ENCODE measurements around the gene CCNG2.
"Not testable (repeated sequence)": the region's sequence is repeated elsewhere in the genome, so short reads cannot be mapped to it uniquely, and the experiment has no call there.

Gene CCNG2

GRCh38 chr4:77127215-77127614, 29.8 kb upstream of the CCNG2 start:
- Histone ChIP-seq H3K79me1 (ENCODE audit: low read length) (no peaks in the 10 kb centered on the region), H2BK15ac (replicated peaks; ENCODE audit: low read depth) (no peak overlapping the region), H4K5ac (ENCODE audit: low read length) (no peak overlapping the region), H3K4me2 (ENCODE audit: low read length) (no peak overlapping the region), H3K79me2 (ENCODE audit: control insufficient read depth, insufficient read depth, low read length) (no peaks in the 10 kb centered on the region), H3K27me3 (ENCODE audit: insufficient read depth, low read length, poor library complexity) (no peaks in the 10 kb centered on the region), H3K56ac (ENCODE audit: low read length) (no peak overlapping the region), H3K18ac (ENCODE audit: low read length) (no peak overlapping the region), H3K4me3 (ENCODE audit: low read length) (no peak overlapping the region), H2AK5ac (ENCODE audit: low read length) (no peak overlapping the region), H2BK120ac (ENCODE audit: low read depth, low read length) (no peak overlapping the region), H3K27ac (ENCODE audit: low read depth, low read length) (no peak overlapping the region), H2BK5ac (ENCODE audit: low read length) (no peak overlapping the region), H3K4ac (ENCODE audit: low read depth, low read length) (no peak overlapping the region), H3K23ac (ENCODE audit: low read length) (no peak overlapping the region), H3K36me3 (ENCODE audit: control insufficient read depth, insufficient read depth, low read length) (no peaks in the 10 kb centered on the region), H3K9ac (ENCODE audit: low read length) (no peak overlapping the region), H3K4me1 (ENCODE audit: control insufficient read depth, low read depth, low read length) (peaks cover 14% of the 10 kb centered on the region), H4K8ac (ENCODE audit: low read depth, low read length) (no peak overlapping the region)
- DNase-seq = no peak
- WGBS (ENCODE audit: extremely low coverage, insufficient coverage, low lambda C conversion rate) = no CpG with 5 or more reads among the region's 2 CpGs

- Histone ChIP-seq H3K79me2 (ENCODE audit: control insufficient read depth, insufficient read depth, low read length) (no peaks in the 10 kb centered on the region), H2BK120ac (ENCODE audit: low read depth, low read length) (peak overlapping the region; percentile 39), H3K4me1 (ENCODE audit: control insufficient read depth, low read depth, low read length) (peaks cover 11% of the 10 kb centered on the region), H3K56ac (ENCODE audit: low read length) (peak overlapping the region; percentile 47), H3K27ac (ENCODE audit: low read depth, low read length) (peak overlapping the region; percentile 4), H3K36me3 (ENCODE audit: control insufficient read depth, insufficient read depth, low read length) (no peaks in the 10 kb centered on the region), H2BK15ac (replicated peaks; ENCODE audit: low read depth) (no peak overlapping the region), H3K4me2 (ENCODE audit: low read length) (no peak overlapping the region), H3K27me3 (ENCODE audit: insufficient read depth, low read length, poor library complexity) (no peaks in the 10 kb centered on the region), H3K23ac (ENCODE audit: low read length) (no peak overlapping the region), H3K4me3 (ENCODE audit: low read length) (no peak overlapping the region), H3K9ac (ENCODE audit: low read length) (peak overlapping the region; percentile 20), H4K8ac (ENCODE audit: low read depth, low read length) (no peak overlapping the region), H3K4ac (ENCODE audit: low read depth, low read length) (no peak overlapping the region), H4K5ac (ENCODE audit: low read length) (no peak overlapping the region), H2AK5ac (ENCODE audit: low read length) (peak overlapping the region; percentile 1), H2BK5ac (ENCODE audit: low read length) (peak overlapping the region; percentile 15), H3K18ac (ENCODE audit: low read length) (no peak overlapping the region), H3K79me1 (ENCODE audit: low read length) (no peaks in the 10 kb centered on the region)
- peak; percentile 60 for DNase-seq
- WGBS (ENCODE audit: extremely low coverage, insufficient coverage, low lambda C conversion rate) = no CpG with 5 or more reads among the region's 11 CpGs
Observed at GRCh38 chr4:77127837-77128621, 29.0 kb upstream of the CCNG2 start.

GRCh38 chr4:77132652-77133312, 24.2 kb upstream of the CCNG2 start:
- peaks cover 4% of the 10 kb centered on the region for H3K4me1 ChIP-seq (ENCODE audit: control insufficient read depth, low read depth, low read length)
- no peaks in the 10 kb centered on the region for H3K79me1 ChIP-seq (ENCODE audit: low read length)
- H3K27ac ChIP-seq (ENCODE audit: low read depth, low read length) = no peak overlapping the region
- no peak overlapping the region for H3K18ac ChIP-seq (ENCODE audit: low read length)
- no peak overlapping the region for H2AK5ac ChIP-seq (ENCODE audit: low read length)
- H3K79me2 ChIP-seq (ENCODE audit: control insufficient read depth, insufficient read depth, low read length) = no peaks in the 10 kb centered on the region
- H4K5ac ChIP-seq (ENCODE audit: low read length) = no peak overlapping the region
- H3K27me3 ChIP-seq (ENCODE audit: insufficient read depth, low read length, poor library complexity) = no peaks in the 10 kb centered on the region
- H3K4ac ChIP-seq (ENCODE audit: low read depth, low read length) = no peak overlapping the region
- no peak overlapping the region for H2BK5ac ChIP-seq (ENCODE audit: low read length)
- no peak for DNase-seq
- H2BK15ac ChIP-seq (replicated peaks; ENCODE audit: low read depth) = no peak overlapping the region
- no peak overlapping the region for H3K4me2 ChIP-seq (ENCODE audit: low read length)
- no peak overlapping the region for H4K8ac ChIP-seq (ENCODE audit: low read depth, low read length)
- H3K9ac ChIP-seq (ENCODE audit: low read length) = no peak overlapping the region
- WGBS (ENCODE audit: extremely low coverage, insufficient coverage, low lambda C conversion rate) = no CpG with 5 or more reads among the region's 1 CpG
- H3K56ac ChIP-seq (ENCODE audit: low read length) = no peak overlapping the region
- H3K36me3 ChIP-seq (ENCODE audit: control insufficient read depth, insufficient read depth, low read length) = no peaks in the 10 kb centered on the region
- no peak overlapping the region for H3K23ac ChIP-seq (ENCODE audit: low read length)
- H2BK120ac ChIP-seq (ENCODE audit: low read depth, low read length) = no peak overlapping the region
- no peak overlapping the region for H3K4me3 ChIP-seq (ENCODE audit: low read length)

GRCh38 chr4:77137448-77137847, 19.6 kb upstream of the CCNG2 start:
- not testable (repeated sequence) for H2AK5ac ChIP-seq (ENCODE audit: low read length); H3K23ac ChIP-seq (ENCODE audit: low read length); H3K79me1 ChIP-seq (ENCODE audit: low read length); H4K5ac ChIP-seq (ENCODE audit: low read length); H3K9ac ChIP-seq (ENCODE audit: low read length); H2BK5ac ChIP-seq (ENCODE audit: low read length); H4K8ac ChIP-seq (ENCODE audit: low read depth, low read length); H3K4me1 ChIP-seq (ENCODE audit: control insufficient read depth, low read depth, low read length); H3K18ac ChIP-seq (ENCODE audit: low read length); H2BK15ac ChIP-seq (replicated peaks; ENCODE audit: low read depth); H3K27me3 ChIP-seq (ENCODE audit: insufficient read depth, low read length, poor library complexity); H3K4ac ChIP-seq (ENCODE audit: low read depth, low read length); H3K56ac ChIP-seq (ENCODE audit: low read length); DNase-seq; H3K79me2 ChIP-seq (ENCODE audit: control insufficient read depth, insufficient read depth, low read length); H3K27ac ChIP-seq (ENCODE audit: low read depth, low read length); H3K4me2 ChIP-seq (ENCODE audit: low read length); H2BK120ac ChIP-seq (ENCODE audit: low read depth, low read length); H3K4me3 ChIP-seq (ENCODE audit: low read length); H3K36me3 ChIP-seq (ENCODE audit: control insufficient read depth, insufficient read depth, low read length)
- no CpG with 5 or more reads among the region's 6 CpGs for WGBS (ENCODE audit: extremely low coverage, insufficient coverage, low lambda C conversion rate)

- Histone ChIP-seq H3K79me1 (ENCODE audit: low read length) (no peaks in the 10 kb centered on the region), H2AK5ac (ENCODE audit: low read length) (no peak overlapping the region), H2BK120ac (ENCODE audit: low read depth, low read length) (no peak overlapping the region), H3K4me1 (ENCODE audit: control insufficient read depth, low read depth, low read length) (no peaks in the 10 kb centered on the region), H4K5ac (ENCODE audit: low read length) (no peak overlapping the region), H3K18ac (ENCODE audit: low read length) (peak overlapping the region; percentile 18), H3K56ac (ENCODE audit: low read length) (no peak overlapping the region), H3K9ac (ENCODE audit: low read length) (no peak overlapping the region), H3K4ac (ENCODE audit: low read depth, low read length) (no peak overlapping the region), H3K4me3 (ENCODE audit: low read length) (no peak overlapping the region), H2BK5ac (ENCODE audit: low read length) (no peak overlapping the region), H3K4me2 (ENCODE audit: low read length) (no peak overlapping the region), H3K79me2 (ENCODE audit: control insufficient read depth, insufficient read depth, low read length) (no peaks in the 10 kb centered on the region), H4K8ac (ENCODE audit: low read depth, low read length) (peak overlapping the region; percentile 15), H3K36me3 (ENCODE audit: control insufficient read depth, insufficient read depth, low read length) (no peaks in the 10 kb centered on the region), H3K27me3 (ENCODE audit: insufficient read depth, low read length, poor library complexity) (no peaks in the 10 kb centered on the region), H3K27ac (ENCODE audit: low read depth, low read length) (no peak overlapping the region), H2BK15ac (replicated peaks; ENCODE audit: low read depth) (no peak overlapping the region), H3K23ac (ENCODE audit: low read length) (no peak overlapping the region)
- WGBS (ENCODE audit: extremely low coverage, insufficient coverage, low lambda C conversion rate) = no CpG with 5 or more reads among the region's 6 CpGs
- no peak for DNase-seq
Observed at GRCh38 chr4:77141964-77142645, 14.9 kb upstream of the CCNG2 start.
